Subcutaneous adipose tissue (tissue), 4 donors: ENCODE data around the gene MESP2. TPM values are rescaled to one million over a fixed set of nuclear protein-coding genes. Genes with fewer than 3 reads are reported as not detected.

Source experiments
- CTCF ChIP-seq: fragments of 450-650 bp; IDR thresholded peaks from one replicate; pipeline ENCODE4 v1.5.1; 2016; ENCODE audit warnings: low read depth, mild to moderate bottlenecking, control low read depth, antibody characterized with exemption, moderate library complexity
- total RNA-seq, 4 donors: library from RNA; depleted of rRNA; stranded (reverse); fragments of >200 nt; gene quantifications; one replicate each; pipeline ENCODE4 v1.1.0, GENCODE V29; 2016

The MESP2 gene
- under 1 TPM in 2 of 4 donors, not detected in 2; 0.34 to 0.57 TPM for total RNA-seq

GRCh38 chr15:89776274-89777072, at the start of gene MESP2:
MESP2 (plus strand) TSS chr15:89776332; CDS start chr15:89776358, 26 bp downstream.
- no peak for TF ChIP-seq CTCF

- no peak for TF ChIP-seq CTCF
These were observed 47.9 kb upstream of the MESP2 start for GRCh38 chr15:89728254-89728653.

GRCh38 chr15:89731275-89731674, 44.9 kb upstream of the MESP2 start:
- no peak for TF ChIP-seq CTCF

GRCh38 chr15:89732451-89733172, 43.5 kb upstream of the MESP2 start:
- TF ChIP-seq CTCF = no peak

- TF ChIP-seq CTCF = no peak
These were observed 40.4 kb upstream of the MESP2 start for GRCh38 chr15:89735773-89736172.

GRCh38 chr15:89740137-89740536, 36.0 kb upstream of the MESP2 start:
- no peak for TF ChIP-seq CTCF

- TF ChIP-seq CTCF = no peak
These were observed 33.1 kb upstream of the MESP2 start for GRCh38 chr15:89743011-89743410.
